Skeletal muscle tissue (tissue), 4 donors: ENCODE results near the gene GABRB1. TPM values are rescaled to one million over a fixed set of nuclear protein-coding genes. Genes with fewer than 3 reads are reported as not detected.

Source experiments
- H3K27ac ChIP-seq: one replicate; pipeline ENCODE4 v1.7.0; 2013; ENCODE audit warnings: mild to moderate bottlenecking, low read depth, low read length, inconsistent platforms
- H3K27me3 ChIP-seq, 3 donors: one replicate each; pipeline ENCODE4 v1.7.0; 2013; ENCODE audit warnings: low read length in 3 of 3; ENCODE audit not compliant: control insufficient read depth in 3 of 3, insufficient read depth in 3 of 3
- H3K36me3 ChIP-seq, 3 donors: one replicate each; pipeline ENCODE4 v1.7.0; 2013; ENCODE audit warnings: low read length in 3 of 3; ENCODE audit not compliant: control insufficient read depth in 3 of 3, insufficient read depth in 3 of 3
- H3K4me1 ChIP-seq, 3 donors: one replicate each; pipeline ENCODE4 v1.7.0; 2013; ENCODE audit warnings: low read length in 3 of 3, mild to moderate bottlenecking in 3 of 3; ENCODE audit not compliant: control insufficient read depth in 3 of 3, insufficient read depth in 3 of 3
- H3K4me3 ChIP-seq, 3 donors: one replicate each; pipeline ENCODE4 v1.7.0; 2013; ENCODE audit warnings: low read length in 3 of 3
- H3K9ac ChIP-seq, 3 donors: one replicate each; pipeline ENCODE4 v1.7.0; 2013; ENCODE audit warnings: low read length in 3 of 3, mild to moderate bottlenecking in 3 of 3, moderate library complexity in 2 of 3, low read depth in 1 of 3
- H3K9me3 ChIP-seq, 3 donors: one replicate each; pipeline ENCODE4 v1.7.0; 2013; ENCODE audit warnings: low read length in 3 of 3; ENCODE audit not compliant: control insufficient read depth in 3 of 3
- total RNA-seq: library from RNA; depleted of rRNA; stranded (reverse); fragments of >200 nt; gene quantifications from one replicate; pipeline ENCODE4 v1.2.3, GENCODE V29; 2014
- donor health status: Osteomylitis.

GABRB1 gene
- total RNA-seq, 1 donor from 2014 or later, result not detected

GRCh38 chr4:47101453-47101852 lies 70.1 kb downstream of the GABRB1 start:
- Histone ChIP-seq H3K4me1 (no peaks in the 10 kb centered on the region), H3K4me3 (no peak overlapping the region), H3K27me3 (peaks cover 0 to 2% (median 0%) of the 10 kb centered on the region in 3 donors), H3K9me3 (no peaks in the 10 kb centered on the region), H3K9ac (no peak overlapping the region), H3K27ac (no peak overlapping the region), H3K36me3 (no peaks in the 10 kb centered on the region)

GRCh38 chr4:47104986-47105385 lies 73.6 kb downstream of the GABRB1 start:
- H3K9ac ChIP-seq, result no peak overlapping the region
- no peaks in the 10 kb centered on the region for H3K36me3 ChIP-seq
- no peaks in the 10 kb centered on the region for H3K4me1 ChIP-seq
- no peak overlapping the region for H3K27ac ChIP-seq
- H3K27me3 ChIP-seq, result no peaks in the 10 kb centered on the region
- H3K4me3 ChIP-seq, result no peak overlapping the region
- H3K9me3 ChIP-seq, result no peaks in the 10 kb centered on the region

GRCh38 chr4:47106561-47106960 lies 75.2 kb downstream of the GABRB1 start:
- Histone ChIP-seq H3K4me3 (no peak overlapping the region), H3K9me3 (no peaks in the 10 kb centered on the region), H3K4me1 (no peaks in the 10 kb centered on the region), H3K27me3 (no peaks in the 10 kb centered on the region), H3K36me3 (no peaks in the 10 kb centered on the region), H3K27ac (no peak overlapping the region), H3K9ac (no peak overlapping the region)

GRCh38 chr4:47109379-47109778 lies 78.0 kb downstream of the GABRB1 start:
- H3K4me3 ChIP-seq, result no peak overlapping the region
- no peaks in the 10 kb centered on the region for H3K9me3 ChIP-seq
- no peaks in the 10 kb centered on the region for H3K36me3 ChIP-seq
- no peaks in the 10 kb centered on the region for H3K27me3 ChIP-seq
- no peaks in the 10 kb centered on the region for H3K4me1 ChIP-seq
- no peak overlapping the region for H3K9ac ChIP-seq
- no peak overlapping the region for H3K27ac ChIP-seq

GRCh38 chr4:47110546-47111132 lies 79.3 kb downstream of the GABRB1 start:
- no peaks in the 10 kb centered on the region for H3K9me3 ChIP-seq
- H3K4me3 ChIP-seq, result no peak overlapping the region
- H3K36me3 ChIP-seq, result no peaks in the 10 kb centered on the region
- H3K27ac ChIP-seq, result no peak overlapping the region
- no peaks in the 10 kb centered on the region for H3K4me1 ChIP-seq
- no peak overlapping the region for H3K9ac ChIP-seq
- no peaks in the 10 kb centered on the region for H3K27me3 ChIP-seq

GRCh38 chr4:47118192-47118929 lies 87.0 kb downstream of the GABRB1 start:
- no peak overlapping the region for H3K27ac ChIP-seq
- H3K9me3 ChIP-seq, result no peaks in the 10 kb centered on the region
- H3K4me1 ChIP-seq, result no peaks in the 10 kb centered on the region
- no peak overlapping the region for H3K9ac ChIP-seq
- H3K36me3 ChIP-seq, result no peaks in the 10 kb centered on the region
- no peak overlapping the region for H3K4me3 ChIP-seq
- H3K27me3 ChIP-seq, result no peaks in the 10 kb centered on the region

GRCh38 chr4:47120783-47121182 lies 89.4 kb downstream of the GABRB1 start:
- H3K27ac ChIP-seq, result no peak overlapping the region

GRCh38 chr4:47122592-47123291 lies 91.4 kb downstream of the GABRB1 start:
- H3K9ac ChIP-seq, result no peak overlapping the region
- H3K27ac ChIP-seq, result no peak overlapping the region
- H3K4me3 ChIP-seq, result no peak overlapping the region
- no peaks in the 10 kb centered on the region for H3K9me3 ChIP-seq
- H3K27me3 ChIP-seq, result no peaks in the 10 kb centered on the region
- H3K4me1 ChIP-seq, result no peaks in the 10 kb centered on the region
- H3K36me3 ChIP-seq, result no peaks in the 10 kb centered on the region

More at GRCh38 chr4:47120783-47121182, 89.4 kb downstream of the GABRB1 start:
- Histone ChIP-seq H3K9ac (no peak overlapping the region), H3K36me3 (no peaks in the 10 kb centered on the region), H3K27me3 (no peaks in the 10 kb centered on the region), H3K4me3 (no peak overlapping the region), H3K9me3 (no peaks in the 10 kb centered on the region), H3K4me1 (no peaks in the 10 kb centered on the region)

GRCh38 chr4:47128991-47129390 lies 97.6 kb downstream of the GABRB1 start:
- Histone ChIP-seq H3K9ac (no peak overlapping the region), H3K4me1 (no peaks in the 10 kb centered on the region), H3K4me3 (no peak overlapping the region), H3K27me3 (no peaks in the 10 kb centered on the region), H3K27ac (no peak overlapping the region), H3K9me3 (no peaks in the 10 kb centered on the region), H3K36me3 (no peaks in the 10 kb centered on the region)

GRCh38 chr4:47135210-47135609 lies 103.8 kb downstream of the GABRB1 start:
- Histone ChIP-seq H3K36me3 (no peaks in the 10 kb centered on the region), H3K4me3 (no peak overlapping the region), H3K9me3 (no peaks in the 10 kb centered on the region), H3K4me1 (no peaks in the 10 kb centered on the region), H3K27ac (no peak overlapping the region), H3K9ac (no peak overlapping the region), H3K27me3 (no peaks in the 10 kb centered on the region)
